H9 (cell line): ENCODE measurements around the gene CAMK1G. TPM values are rescaled to one million over a fixed set of nuclear protein-coding genes. Genes with fewer than 3 reads are reported as not detected.

ENCODE experiments used
- DNase-seq: peaks from one replicate; pipeline ENCODE4 v3.0.0-alpha.2; 2017
- H2AFZ ChIP-seq: one replicate; pipeline ENCODE4 v1.6.1; 2013; ENCODE audit warnings: mild to moderate bottlenecking, low read length, control low read depth, moderate library complexity
- H2AK5ac ChIP-seq: 2 replicates; pipeline ENCODE4 v1.6.1; 2013; ENCODE audit warnings: low read length, control low read depth, mixed read lengths; ENCODE audit not compliant: insufficient read length
- H2BK120ac ChIP-seq: one replicate; pipeline ENCODE4 v1.6.1; 2013; ENCODE audit warnings: low read depth, mild to moderate bottlenecking, low read length, control low read depth, inconsistent platforms; ENCODE audit not compliant: poor library complexity, severe bottlenecking
- H2BK12ac ChIP-seq: 2 replicates; pipeline ENCODE4 v1.6.1; 2013; ENCODE audit warnings: low read length, control low read depth, mixed read lengths, low read depth; ENCODE audit not compliant: insufficient read length
- H2BK15ac ChIP-seq: 2 replicates; pipeline ENCODE4 v1.6.1; 2013; ENCODE audit warnings: low read depth, low read length, control low read depth
- H2BK20ac ChIP-seq: one replicate; pipeline ENCODE4 v1.6.1; 2013; ENCODE audit warnings: low read depth, mild to moderate bottlenecking, low read length, control low read depth, inconsistent platforms; ENCODE audit not compliant: poor library complexity, severe bottlenecking
- H2BK5ac ChIP-seq: 2 replicates; pipeline ENCODE4 v1.6.1; 2013; ENCODE audit warnings: low read length, control low read depth, mixed read lengths; ENCODE audit not compliant: insufficient read length
- H3K14ac ChIP-seq: 2 replicates; pipeline ENCODE4 v1.6.1; 2013; ENCODE audit warnings: low read length, control low read depth; ENCODE audit not compliant: insufficient read depth
- H3K18ac ChIP-seq: 2 replicates; pipeline ENCODE4 v1.6.1; 2013; ENCODE audit warnings: low read depth, mild to moderate bottlenecking, mixed read lengths, low read length, control low read depth; ENCODE audit not compliant: insufficient read length
- H3K23ac ChIP-seq: 2 replicates; pipeline ENCODE4 v1.6.1; 2013; ENCODE audit warnings: low read length, control low read depth, mixed read lengths, low read depth; ENCODE audit not compliant: insufficient read length
- H3K23me2 ChIP-seq: 2 replicates; pipeline ENCODE4 v1.6.1; 2013; ENCODE audit warnings: low read depth, mild to moderate bottlenecking, mixed read lengths, low read length, control low read depth; ENCODE audit not compliant: insufficient read length, poor library complexity, severe bottlenecking
- H3K27ac ChIP-seq: 2 replicates; pipeline ENCODE4 v1.5.1; 2013; ENCODE audit warnings: low read length, control low read depth, mixed read lengths, low read depth; ENCODE audit not compliant: insufficient read length
- H3K27me3 ChIP-seq: 2 replicates; pipeline ENCODE4 v1.6.1; 2013; ENCODE audit warnings: low read length, control low read depth, inconsistent platforms; ENCODE audit not compliant: insufficient read depth
- H3K4ac ChIP-seq: 2 replicates; pipeline ENCODE4 v1.6.1; 2013; ENCODE audit warnings: low read depth, mild to moderate bottlenecking, control low read depth, inconsistent platforms, low read length, moderate library complexity
- H3K4me1 ChIP-seq: 2 replicates; pipeline ENCODE4 v1.6.1; 2013; ENCODE audit warnings: low read length, control low read depth, inconsistent platforms; ENCODE audit not compliant: insufficient read depth
- H3K4me2 ChIP-seq: 2 replicates; pipeline ENCODE4 v1.6.1; 2013; ENCODE audit warnings: low read length, control low read depth, mixed read lengths; ENCODE audit not compliant: insufficient read length, insufficient read depth
- H3K56ac ChIP-seq: 2 replicates; pipeline ENCODE4 v1.6.1; 2013; ENCODE audit warnings: low read depth, mild to moderate bottlenecking, mixed read lengths, low read length, control low read depth; ENCODE audit not compliant: insufficient read length
- H3K79me1 ChIP-seq: 2 replicates; pipeline ENCODE4 v1.6.1; 2013; ENCODE audit warnings: low read depth, mild to moderate bottlenecking, moderate library complexity, low read length, control low read depth, inconsistent platforms; ENCODE audit not compliant: insufficient read depth, poor library complexity, severe bottlenecking
- H3K79me2 ChIP-seq: 2 replicates; pipeline ENCODE4 v1.6.1; 2013; ENCODE audit warnings: low read length, control low read depth, inconsistent platforms; ENCODE audit not compliant: insufficient read depth
- H3K9ac ChIP-seq: 2 replicates; pipeline ENCODE4 v1.6.1; 2013; ENCODE audit warnings: low read length, control low read depth, mixed read lengths; ENCODE audit not compliant: insufficient read length; ENCODE audit errors: extremely low read depth
- H3K9me3 ChIP-seq: one replicate; pipeline ENCODE4 v1.6.1; 2013; ENCODE audit warnings: low read depth, low read length, inconsistent platforms; ENCODE audit not compliant: control insufficient read depth
- H3T11ph ChIP-seq: one replicate; pipeline ENCODE4 v1.6.1; 2013; ENCODE audit warnings: mild to moderate bottlenecking, low read length, control low read depth, inconsistent platforms
- H4K20me1 ChIP-seq: one replicate; pipeline ENCODE4 v1.6.1; 2013; ENCODE audit not compliant: control insufficient read depth, insufficient read length, insufficient read depth
- H4K5ac ChIP-seq: 2 replicates; pipeline ENCODE4 v1.6.1; 2013; ENCODE audit warnings: low read depth, mild to moderate bottlenecking, mixed read lengths, low read length, control low read depth; ENCODE audit not compliant: insufficient read length
- H4K8ac ChIP-seq: replicated peaks from 2 replicates; pipeline ENCODE4 v1.6.1; 2013; ENCODE audit warnings: low read length, control low read depth, mixed read lengths, low read depth; ENCODE audit not compliant: insufficient read length
- H4K91ac ChIP-seq: 2 replicates; pipeline ENCODE4 v1.6.1; 2013; ENCODE audit warnings: low read depth, mild to moderate bottlenecking, moderate library complexity, mixed read lengths, low read length, control low read depth; ENCODE audit not compliant: insufficient read length
- H3K27ac Mint-ChIP-seq, 3 experiments: 2 replicates in 2 of 3; 3 replicates in 1 of 3; pipeline ENCODE4 v1.8.0; 2020 to 2021; ENCODE audit warnings: mixed read lengths in 3 of 3, mild to moderate bottlenecking in 1 of 3, moderate library complexity in 1 of 3
- H3K27me3 Mint-ChIP-seq: 2 replicates; pipeline ENCODE4 v1.8.0; 2021; ENCODE audit warnings: low read depth, mild to moderate bottlenecking, moderate library complexity, mixed read lengths
- H3K36me3 Mint-ChIP-seq, 3 experiments: 2 replicates in 2 of 3; 3 replicates in 1 of 3; pipeline ENCODE4 v1.8.0; 2020 to 2021; ENCODE audit warnings: low read depth in 3 of 3, mixed read lengths in 3 of 3; ENCODE audit not compliant: insufficient read depth in 1 of 3
- H3K4me1 Mint-ChIP-seq, 2 experiments: 2 replicates each; pipeline ENCODE4 v1.8.0; 2020; ENCODE audit warnings: mixed read lengths in 2 of 2
- H3K4me3 Mint-ChIP-seq, 2 experiments: 2 replicates in 1 of 2; 3 replicates in 1 of 2; pipeline ENCODE4 v1.8.0; 2020 to 2021; ENCODE audit warnings: mild to moderate bottlenecking in 2 of 2, mixed read lengths in 2 of 2, moderate library complexity in 1 of 2
- H3K9me3 Mint-ChIP-seq, 2 experiments: 2 replicates in 1 of 2; 3 replicates in 1 of 2; pipeline ENCODE4 v1.8.0; 2020; ENCODE audit warnings: mild to moderate bottlenecking in 2 of 2, mixed read lengths in 2 of 2, moderate library complexity in 1 of 2
- CTCF ChIP-seq: fragments of 200-600 bp; sonication (generic); conservative IDR thresholded peaks from 3 replicates; pipeline ENCODE4 v1.8.0; 2021; ENCODE audit warnings: antibody characterized with exemption, mild to moderate bottlenecking
- WGBS: extraction: QIAGEN DNeasy Blood & Tissue Kit; methylation state at CpG from one replicate; pipeline ENCODE4 v1.1.7; 2013; ENCODE audit warnings: missing lambda C conversion rate, low lambda C conversion rate, mixed read lengths; ENCODE audit not compliant: insufficient read length; ENCODE audit errors: extremely low coverage; 5-methylcytosine and 5-hydroxymethylcytosine counted together
- total RNA-seq: library from RNA; stranded (reverse); gene quantifications from 2 replicates; pipeline ENCODE4 v1.2.1, GENCODE V29; 2021

CAMK1G gene
- total RNA-seq, 1 experiment from 2014 or later = 0.28 TPM

- Histone ChIP-seq H3T11ph (no peak overlapping the region), H2BK120ac (no peak overlapping the region), H4K20me1 (no peaks in the 10 kb centered on the region), H3K4ac (no peak overlapping the region), H3K23ac (no peak overlapping the region), H4K8ac (no peak overlapping the region), H3K23me2 (no peaks in the 10 kb centered on the region), H3K27me3 (no peaks in the 10 kb centered on the region), H2BK12ac (no peak overlapping the region), H2AK5ac (no peak overlapping the region), H3K18ac (no peak overlapping the region), H4K91ac (no peak overlapping the region), H4K5ac (no peak overlapping the region), H2AFZ (no peak overlapping the region), H3K4me1 (peaks cover 5% of the 10 kb centered on the region; the same call in 1 of the 2 replicates), H3K27ac (no peak overlapping the region), H3K79me1 (no peaks in the 10 kb centered on the region), H2BK5ac (no peak overlapping the region), H3K9ac (no peak overlapping the region), H2BK15ac (no peak overlapping the region), H3K79me2 (no peaks in the 10 kb centered on the region), H3K9me3 (no peaks in the 10 kb centered on the region), H3K4me2 (no peak overlapping the region), H2BK20ac (no peak overlapping the region), H3K56ac (no peak overlapping the region), H3K14ac (no peak overlapping the region)
- Mint-ChIP-seq H3K4me3 (no peak overlapping the region), H3K36me3 (no peaks in the 10 kb centered on the region; a peak in 1 of 7 replicates), H3K27me3 (peaks cover 14% of the 10 kb centered on the region), H3K9me3 (no peaks in the 10 kb centered on the region), H3K4me1 (peaks cover 25 to 26% of the 10 kb centered on the region in 2 experiments), H3K27ac (0 out of 7 replicates have a peak overlapping the region, but pooled peaks of 1 of the 3 experiments have one; percentile 45)
- WGBS = no CpG with 5 or more reads among the region's 3 CpGs
- no peak for TF ChIP-seq CTCF
- DNase-seq = no peak
Measured at GRCh38 chr1:209560529-209560928, 23.0 kb upstream of the CAMK1G start.
